CD14-positive monocyte (primary cell): ENCODE measurements around the gene PPFIA3. TPM values are rescaled to one million over a fixed set of nuclear protein-coding genes. Genes with fewer than 3 reads are reported as not detected.
A peak's percentile ranks its signal among the peaks of the same experiment; 100 is the strongest.
"Not testable (repeated sequence)": the region's sequence is repeated elsewhere in the genome, so short reads cannot be mapped to it uniquely, and the experiment has no call there.

ENCODE experiments used
- DNase-seq, 3 donors: peaks; one replicate each; pipeline ENCODE4 v3.0.0-alpha.2; 2011 to 2022
- H2AFZ ChIP-seq: 2 replicates; pipeline ENCODE4 v1.6.0; 2012; ENCODE audit warnings: mild to moderate bottlenecking, low read depth, low read length, inconsistent platforms; ENCODE audit not compliant: insufficient read depth, poor library complexity, severe bottlenecking
- H3K27ac ChIP-seq, 2 donors: 1 replicate in 1 of 2; 2 replicates in 1 of 2; pipeline ENCODE4 v1.5.1; 2012 to 2013; ENCODE audit warnings: low read length in 2 of 2, control low read depth in 1 of 2, inconsistent platforms in 1 of 2, low read depth in 1 of 2, mild to moderate bottlenecking in 1 of 2
- H3K27me3 ChIP-seq, 2 donors: one replicate each; pipeline versions ENCODE4 v1.6.0 to v1.6.1; 2011 to 2013; ENCODE audit warnings: low read length in 2 of 2; ENCODE audit not compliant: control insufficient read depth in 2 of 2, insufficient read depth in 2 of 2
- H3K36me3 ChIP-seq, 2 donors: replicated peaks in 1 of 2; 1 replicate in 1 of 2; 2 replicates in 1 of 2; pipeline versions ENCODE4 v1.5.1 to v1.6.1; 2012 to 2013; ENCODE audit warnings: low read length in 2 of 2, control low read depth in 1 of 2, inconsistent platforms in 1 of 2, mild to moderate bottlenecking in 1 of 2; ENCODE audit not compliant: insufficient read depth in 2 of 2, control insufficient read depth in 1 of 2
- H3K4me1 ChIP-seq, 2 donors: 1 replicate in 1 of 2; 2 replicates in 1 of 2; pipeline versions ENCODE4 v1.5.1 to v1.6.1; 2012 to 2013; ENCODE audit warnings: low read length in 2 of 2, control low read depth in 1 of 2, inconsistent platforms in 1 of 2, mild to moderate bottlenecking in 1 of 2, moderate library complexity in 1 of 2; ENCODE audit not compliant: insufficient read depth in 2 of 2, control insufficient read depth in 1 of 2
- H3K4me2 ChIP-seq: replicated peaks from 2 replicates; pipeline ENCODE3; 2012; ENCODE audit warnings: low read length, moderate library complexity, mild to moderate bottlenecking; ENCODE audit not compliant: poor library complexity, severe bottlenecking; ENCODE audit errors: extremely low read depth
- H3K4me3 ChIP-seq, 3 experiments: fragments of 200-600 bp in 1 of 3; sonication (generic) in 1 of 3; replicated peaks in 1 of 3; 1 replicate in 2 of 3; 2 replicates in 1 of 3; pipeline ENCODE4 v1.5.1; 2011 to 2013; ENCODE audit warnings: low read length in 3 of 3, mild to moderate bottlenecking in 3 of 3, control low read depth in 2 of 3, low read depth in 2 of 3, inconsistent platforms in 1 of 3, moderate library complexity in 1 of 3
- H3K79me2 ChIP-seq: 2 replicates; pipeline ENCODE4 v1.6.0; 2012; ENCODE audit warnings: mild to moderate bottlenecking, control low read depth, inconsistent platforms, low read length, moderate library complexity; ENCODE audit not compliant: insufficient read depth
- H3K9ac ChIP-seq: 2 replicates; pipeline ENCODE4 v1.6.0; 2017; ENCODE audit warnings: low read length, mild to moderate bottlenecking; ENCODE audit not compliant: insufficient read depth, poor library complexity, severe bottlenecking
- H3K9me3 ChIP-seq, 2 donors: replicated peaks in 1 of 2; 1 replicate in 1 of 2; 2 replicates in 1 of 2; pipeline versions ENCODE4 v1.5.1 to v1.6.1; 2012 to 2013; ENCODE audit warnings: low read length in 2 of 2, control low read depth in 1 of 2; ENCODE audit not compliant: control insufficient read depth in 1 of 2, insufficient read depth in 1 of 2
- H4K20me1 ChIP-seq: 2 replicates; pipeline ENCODE4 v1.6.0; 2012; ENCODE audit warnings: mild to moderate bottlenecking, low read length, control low read depth, moderate library complexity; ENCODE audit not compliant: insufficient read depth
- H3K27ac Mint-ChIP-seq, 7 donors: one replicate each; pipeline ENCODE4 v1.8.0; 2020; ENCODE audit warnings: mild to moderate bottlenecking in 7 of 7, mixed read lengths in 7 of 7, moderate library complexity in 6 of 7, inconsistent platforms in 2 of 7
- H3K27me3 Mint-ChIP-seq, 3 donors: one replicate each; pipeline ENCODE4 v1.8.0; 2021 to 2022; ENCODE audit warnings: low read depth in 3 of 3, mild to moderate bottlenecking in 3 of 3, mixed read lengths in 3 of 3, moderate library complexity in 3 of 3, inconsistent platforms in 1 of 3
- H3K36me3 Mint-ChIP-seq, 2 donors: one replicate each; pipeline ENCODE4 v1.8.0; 2020; ENCODE audit warnings: mixed read lengths in 2 of 2, inconsistent platforms in 1 of 2, mild to moderate bottlenecking in 1 of 2
- H3K4me1 Mint-ChIP-seq: one replicate; pipeline ENCODE4 v1.8.0; 2020; ENCODE audit warnings: mild to moderate bottlenecking, mixed read lengths
- H3K4me3 Mint-ChIP-seq, 2 donors: one replicate each; pipeline ENCODE4 v1.8.0; 2020; ENCODE audit warnings: mild to moderate bottlenecking in 2 of 2, mixed read lengths in 2 of 2, moderate library complexity in 1 of 2
- H3K9me3 Mint-ChIP-seq, 7 donors: one replicate each; pipeline ENCODE4 v1.8.0; 2020 to 2022; ENCODE audit warnings: mixed read lengths in 7 of 7, mild to moderate bottlenecking in 6 of 7, moderate library complexity in 6 of 7, inconsistent platforms in 2 of 7
- WGBS: methylation state at CpG from one replicate; pipeline ENCODE4 v1.1.5; 2013; ENCODE audit warnings: missing lambda C conversion rate; ENCODE audit not compliant: insufficient coverage; 5-methylcytosine and 5-hydroxymethylcytosine counted together
- intact Hi-C, 2 donors: fragments of 100-400 bp; cut with micrococcal nuclease; formaldehyde crosslinking; loops; one replicate each; pipeline versions ENCODE4 v1.15.0 to v1.15.1; 2023
- polyA plus RNA-seq, 3 donors: library from polyadenylated mRNA; depleted of rRNA in 1 of 3; unstranded in 2 of 3; stranded (reverse) in 1 of 3; fragments of 300-500 nt in 2 of 3; fragments of >200 nt in 1 of 3; fragmentation: Illumina TruSeq in 2 of 3; gene quantifications; 1 replicate in 2 of 3; 2 replicates in 1 of 3; pipeline ENCODE4 v1.2.3, GENCODE V29; 2012 to 2021
- TF ChIP-seq, protein P1 (sequence below): fragments of 200-600 bp; IDR thresholded peaks from one replicate; pipeline ENCODE4 v1.8.0; 2022; ENCODE audit warnings: antibody characterized with exemption, mild to moderate bottlenecking

The PPFIA3 gene
- polyA plus RNA-seq, 3 donors = 0.43 TPM; not detected in 2

DNA sequence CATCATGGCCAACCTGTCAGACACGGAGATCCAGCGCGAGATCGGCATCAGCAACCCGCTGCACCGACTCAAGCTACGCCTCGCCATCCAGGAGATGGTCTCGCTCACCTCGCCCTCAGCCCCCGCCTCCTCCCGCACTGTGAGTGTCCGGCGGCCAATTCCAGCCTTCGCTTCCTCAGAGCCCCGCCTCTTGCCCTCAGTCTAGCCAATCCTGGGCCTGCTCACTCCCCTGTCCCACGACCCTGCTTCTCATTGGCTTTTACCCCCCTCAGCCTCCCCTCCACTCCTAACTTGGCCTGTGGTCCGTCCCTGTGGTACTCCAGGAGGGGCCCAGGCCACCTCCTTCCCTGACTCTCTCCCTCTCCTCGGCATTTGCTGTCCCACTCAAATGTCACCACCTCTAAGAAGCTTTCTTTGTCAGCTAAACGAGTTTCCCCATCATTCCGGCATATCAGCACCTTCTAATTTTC, 23.6 kb downstream of the PPFIA3 start:
- Histone ChIP-seq H3K4me3 (peak overlapping the region in 2 of 3 experiments; percentile 19 to 71), H3K4me1 (peaks cover 12 to 16% of the 10 kb centered on the region in 2 donors), H3K79me2 (no peaks in the 10 kb centered on the region), H3K27me3 (peaks cover 0 to 11% of the 10 kb centered on the region in 2 donors), H4K20me1 (no peaks in the 10 kb centered on the region), H3K9me3 (no peaks in the 10 kb centered on the region), H3K27ac (no peak overlapping the region), H2AFZ (peak overlapping the region; percentile 81), H3K9ac (no peak overlapping the region), H3K4me2 (peak overlapping the region; percentile 84), H3K36me3 (no peaks in the 10 kb centered on the region)
- Mint-ChIP-seq H3K4me3 (peak overlapping the region; percentile 70 to 90), H3K4me1 (peaks cover 17% of the 10 kb centered on the region), H3K27ac (no peak overlapping the region), H3K27me3 (peaks cover 29 to 39% (median 37%) of the 10 kb centered on the region in 3 donors), H3K36me3 (no peaks in the 10 kb centered on the region), H3K9me3 (peaks cover 0 to 4% (median 0%) of the 10 kb centered on the region in 7 donors)
- intact Hi-C loops = no loop called here
- DNase-seq = peak; percentile 60 to 74 (median 62)
- WGBS = 4% methylated on average over 21 of the region's 21 CpGs
- TF ChIP-seq, protein P1, sequence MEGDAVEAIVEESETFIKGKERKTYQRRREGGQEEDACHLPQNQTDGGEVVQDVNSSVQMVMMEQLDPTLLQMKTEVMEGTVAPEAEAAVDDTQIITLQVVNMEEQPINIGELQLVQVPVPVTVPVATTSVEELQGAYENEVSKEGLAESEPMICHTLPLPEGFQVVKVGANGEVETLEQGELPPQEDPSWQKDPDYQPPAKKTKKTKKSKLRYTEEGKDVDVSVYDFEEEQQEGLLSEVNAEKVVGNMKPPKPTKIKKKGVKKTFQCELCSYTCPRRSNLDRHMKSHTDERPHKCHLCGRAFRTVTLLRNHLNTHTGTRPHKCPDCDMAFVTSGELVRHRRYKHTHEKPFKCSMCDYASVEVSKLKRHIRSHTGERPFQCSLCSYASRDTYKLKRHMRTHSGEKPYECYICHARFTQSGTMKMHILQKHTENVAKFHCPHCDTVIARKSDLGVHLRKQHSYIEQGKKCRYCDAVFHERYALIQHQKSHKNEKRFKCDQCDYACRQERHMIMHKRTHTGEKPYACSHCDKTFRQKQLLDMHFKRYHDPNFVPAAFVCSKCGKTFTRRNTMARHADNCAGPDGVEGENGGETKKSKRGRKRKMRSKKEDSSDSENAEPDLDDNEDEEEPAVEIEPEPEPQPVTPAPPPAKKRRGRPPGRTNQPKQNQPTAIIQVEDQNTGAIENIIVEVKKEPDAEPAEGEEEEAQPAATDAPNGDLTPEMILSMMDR = no peak

DNA sequence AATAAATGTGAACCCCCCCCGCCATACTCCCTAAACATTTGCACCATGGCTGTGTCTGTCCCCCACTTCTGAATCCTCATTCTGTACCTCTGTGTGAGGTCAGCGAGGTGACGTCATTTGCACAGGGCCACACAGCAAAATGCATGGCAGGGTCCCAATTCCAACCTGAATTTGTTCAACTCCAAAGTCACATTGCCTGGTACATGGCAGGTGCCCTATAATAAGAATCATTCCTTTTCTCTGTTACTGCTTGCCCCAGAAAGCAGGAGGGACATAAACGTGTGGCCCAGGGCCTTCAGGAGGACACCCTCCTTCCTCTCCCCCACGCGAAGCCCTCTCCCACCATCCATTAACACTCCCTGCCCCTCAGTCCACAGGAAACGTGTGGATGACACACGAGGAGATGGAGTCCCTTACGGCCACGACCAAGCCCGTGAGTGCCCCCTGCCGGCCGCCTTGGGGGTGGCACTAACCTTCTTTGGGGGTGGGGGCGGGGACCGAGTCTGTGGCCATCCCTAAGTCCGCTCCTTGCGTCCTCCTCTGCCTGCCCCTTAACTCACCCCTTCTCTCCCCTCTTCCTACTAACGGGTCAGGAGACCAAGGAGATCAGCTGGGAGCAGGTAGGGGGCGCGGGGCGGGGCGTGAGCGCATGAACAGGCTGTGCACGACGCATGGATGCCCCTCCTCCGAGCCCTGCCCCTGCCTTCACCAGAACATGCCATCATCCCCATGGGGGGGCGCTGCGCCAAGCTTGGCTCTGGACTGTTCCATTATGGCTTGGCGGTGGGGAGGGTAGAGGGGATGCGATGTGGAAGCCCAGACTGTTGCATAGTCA, 26.4 kb downstream of the PPFIA3 start:
- H3K36me3 Mint-ChIP-seq = peaks cover 0 to 4% of the 10 kb centered on the region in 2 donors
- no peaks in the 10 kb centered on the region for H3K36me3 ChIP-seq
- peaks cover 39% of the 10 kb centered on the region for H3K4me1 Mint-ChIP-seq
- H3K27me3 Mint-ChIP-seq = peaks cover 55 to 64% (median 57%) of the 10 kb centered on the region in 3 donors
- peak overlapping the region in 1 of 7 donors; percentile 36 for H3K27ac Mint-ChIP-seq
- peaks cover 7 to 40% of the 10 kb centered on the region in 2 donors for H3K27me3 ChIP-seq
- H3K27ac ChIP-seq = no peak overlapping the region
- TF ChIP-seq, protein P1 = peak; percentile 89
- H3K4me3 Mint-ChIP-seq = peak overlapping the region in 1 of 2 donors; percentile 68
- peak overlapping the region; percentile 32 for H3K4me2 ChIP-seq
- H3K79me2 ChIP-seq = no peaks in the 10 kb centered on the region
- 9% methylated on average over 20 of the region's 30 CpGs for WGBS
- H4K20me1 ChIP-seq = no peaks in the 10 kb centered on the region
- H2AFZ ChIP-seq = no peak overlapping the region
- H3K4me3 ChIP-seq = no peak overlapping the region
- intact Hi-C loops = loop anchor here (2.0 to 5.0 kb wide), 3 partner anchors 33 to 49 kb away; partner anchors contain the start of gene LIN7B (in 1 of the 2)
- DNase-seq = peak; percentile 60 to 78 (median 63)
- H3K4me1 ChIP-seq = peaks cover 34 to 39% of the 10 kb centered on the region in 2 donors
- no peak overlapping the region for H3K9ac ChIP-seq
- H3K9me3 ChIP-seq = peaks cover 8 to 18% of the 10 kb centered on the region in 2 donors
- peaks cover 2 to 21% (median 11%) of the 10 kb centered on the region in 7 donors for H3K9me3 Mint-ChIP-seq

DNA sequence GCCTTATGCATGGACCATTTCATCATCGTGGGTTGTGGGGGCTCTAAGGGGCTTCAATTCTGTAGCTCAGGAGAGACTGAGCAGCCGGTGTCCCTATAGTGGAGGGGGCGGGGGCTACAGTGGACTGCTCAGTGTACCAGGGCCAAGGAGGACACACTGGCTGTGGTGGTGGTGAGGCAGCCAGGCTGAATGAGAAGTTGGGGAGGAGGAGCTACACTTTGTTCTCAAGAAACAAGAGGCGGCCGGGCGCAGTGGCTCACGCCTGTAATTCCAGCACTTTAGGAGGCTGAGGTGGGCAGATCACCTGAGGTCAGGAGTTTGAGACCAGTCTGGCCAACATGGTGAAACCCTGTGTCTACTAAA, 27.0 kb downstream of the PPFIA3 start:
- H3K9ac ChIP-seq, DNase-seq, H3K4me2 ChIP-seq, H3K4me3 ChIP-seq, H3K27ac ChIP-seq, H4K20me1 ChIP-seq, H3K36me3 ChIP-seq, H3K79me2 ChIP-seq, H3K36me3 Mint-ChIP-seq, H3K27ac Mint-ChIP-seq, H2AFZ ChIP-seq: not testable (repeated sequence)
- Histone ChIP-seq H3K27me3 (peaks cover 12 to 46% of the 10 kb centered on the region in 2 donors), H3K9me3 (peaks cover 13 to 23% of the 10 kb centered on the region in 2 donors), H3K4me1 (peaks cover 40 to 45% of the 10 kb centered on the region in 2 donors)
- Mint-ChIP-seq H3K9me3 (peaks cover 2 to 27% (median 13%) of the 10 kb centered on the region in 7 donors), H3K4me1 (peaks cover 43% of the 10 kb centered on the region), H3K4me3 (peak overlapping the region in 1 of 2 donors; percentile 46), H3K27me3 (peaks cover 61 to 70% (median 62%) of the 10 kb centered on the region in 3 donors)
- intact Hi-C loops = loop anchor here (2.0 to 5.0 kb wide), 3 partner anchors 34 to 50 kb away; partner anchors contain the start of gene LIN7B (in 1 of the 2)
- 55% methylated on average over 7 of the region's 7 CpGs for WGBS
